Measurements from ENCODE around the gene GCLM.
"Not testable (repeated sequence)": the region's sequence is repeated elsewhere in the genome, so short reads cannot be mapped to it uniquely, and the experiment has no call there.

Gene GCLM

DNA sequence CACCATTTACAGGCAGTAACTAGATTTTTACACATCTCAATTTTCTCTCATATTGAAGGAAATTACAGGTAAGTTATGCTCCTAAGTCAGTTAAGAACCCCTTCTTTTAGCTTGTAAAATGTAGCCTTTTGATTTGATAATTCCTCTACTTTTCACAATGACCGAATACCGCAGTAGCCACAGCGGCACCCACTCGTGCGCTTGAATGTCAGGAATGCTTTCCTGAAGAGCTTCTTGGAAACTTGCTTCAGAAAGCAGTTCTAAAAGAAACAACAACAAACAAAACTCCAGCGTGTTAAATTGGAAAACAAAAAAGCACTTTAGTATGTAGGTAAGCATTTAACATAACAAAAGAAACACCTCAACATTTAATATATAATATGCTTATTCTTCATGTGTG, 20.3 kb downstream of the GCLM start:
- no peak for DNase-seq (ENCODE audit: low read depth in 2 of 2)

DNA sequence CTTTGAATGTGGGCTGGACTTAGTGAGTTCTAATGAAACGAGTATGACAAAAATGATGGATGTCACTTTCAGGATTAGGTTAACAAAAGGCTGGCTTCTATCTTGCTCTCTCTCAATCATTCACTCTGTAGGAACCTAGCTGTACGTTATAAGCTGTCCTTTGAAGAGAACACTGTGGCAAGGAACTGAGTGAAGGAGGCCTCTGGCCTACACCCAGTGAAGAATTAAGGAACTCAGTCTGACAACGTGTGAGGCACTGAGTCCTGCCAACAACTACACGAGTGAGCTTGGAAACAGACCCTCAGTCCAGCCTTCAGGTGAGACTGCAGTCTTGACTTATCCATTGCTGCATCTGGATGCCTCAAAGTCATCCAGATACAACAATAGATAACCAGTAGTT, 27.0 kb downstream of the GCLM start:
- no peak for DNase-seq (ENCODE audit: low read depth in 2 of 2)

DNA sequence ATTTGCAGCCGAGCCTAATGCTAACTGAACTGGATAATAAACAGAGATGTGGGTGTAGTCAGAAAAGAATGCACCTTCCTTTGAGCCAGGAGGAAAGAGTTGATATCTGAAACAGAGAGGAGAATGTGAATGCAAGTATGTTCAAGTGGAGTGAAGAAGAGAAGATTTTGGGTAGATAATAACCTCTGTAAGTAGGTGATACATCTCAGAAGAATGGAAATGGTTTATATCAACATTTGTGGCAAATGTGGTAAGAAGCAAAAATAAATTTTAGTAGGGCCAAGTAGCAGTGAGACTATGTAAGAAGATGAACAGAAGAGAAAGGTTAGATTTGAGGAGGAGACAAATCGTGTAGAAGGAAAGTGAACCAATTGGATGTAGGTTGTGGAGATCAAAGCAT, 28.5 kb downstream of the GCLM start:
- DNase-seq (ENCODE audit: low read depth in 2 of 2), result no peak

DNA sequence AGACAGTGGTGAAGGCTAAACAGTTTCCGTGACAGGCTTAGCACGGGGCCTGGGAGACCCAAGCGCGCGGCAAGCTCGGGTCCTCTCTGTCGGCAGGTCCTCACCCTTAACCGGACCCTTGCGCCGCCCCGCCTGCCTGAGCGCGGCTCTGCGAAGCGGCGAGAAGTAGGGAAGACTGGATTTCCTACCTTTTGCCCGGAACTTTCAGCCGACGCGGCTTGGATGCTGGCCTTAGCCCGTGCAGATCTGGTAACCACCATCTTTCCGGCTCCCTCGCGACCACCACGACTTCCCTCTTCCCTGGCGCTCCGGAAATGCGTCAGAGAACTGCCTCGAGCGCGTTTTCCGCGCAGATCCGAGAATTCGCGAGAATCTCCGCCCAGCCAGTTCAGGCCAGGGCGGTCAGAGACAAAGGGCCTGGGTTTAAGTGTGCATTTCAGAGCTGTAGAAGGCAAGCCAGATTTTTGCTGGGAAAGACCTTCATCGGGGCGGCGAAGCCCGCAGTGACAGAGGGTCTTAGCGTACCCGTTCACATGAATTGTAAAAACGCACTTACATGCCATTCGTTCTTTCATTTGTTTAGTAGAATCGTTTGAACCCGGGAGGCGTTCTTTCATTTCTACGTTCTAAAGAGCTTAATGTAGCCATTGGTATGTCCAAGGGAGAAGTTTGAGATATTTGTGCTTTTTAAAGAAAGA, 30.2 kb downstream of the GCLM start, which contains the start of gene DNTTIP2:
Gene DNTTIP2, minus strand, starts transcription at position 318 of the 698 bp plus-strand sequence. Its CDS starts 58 bp downstream, at position 260.
- DNase-seq (ENCODE audit: low read depth in 2 of 2), result peak; percentile 80 to 81

DNA sequence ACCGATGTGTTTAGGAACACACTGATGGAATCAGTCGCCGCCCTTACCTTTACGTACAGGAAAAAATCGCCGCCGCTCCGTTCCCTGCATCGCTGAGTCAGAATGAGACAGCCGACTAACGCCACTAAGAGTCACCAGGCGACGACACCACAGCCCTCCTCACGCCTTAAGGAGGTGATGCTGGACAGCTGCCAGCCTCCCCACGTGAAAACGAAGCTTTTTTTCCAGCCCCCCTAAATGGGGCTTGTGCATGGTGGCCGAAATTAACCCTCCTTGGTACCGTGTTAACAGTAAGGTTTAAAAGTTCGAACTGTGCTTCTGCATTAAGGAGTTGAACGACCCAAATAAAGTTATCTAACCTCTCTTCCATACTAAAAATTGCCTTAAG, 30.7 kb downstream of the GCLM start:
- peak; percentile 57 to 60 for DNase-seq (ENCODE audit: low read depth in 2 of 2)

DNA sequence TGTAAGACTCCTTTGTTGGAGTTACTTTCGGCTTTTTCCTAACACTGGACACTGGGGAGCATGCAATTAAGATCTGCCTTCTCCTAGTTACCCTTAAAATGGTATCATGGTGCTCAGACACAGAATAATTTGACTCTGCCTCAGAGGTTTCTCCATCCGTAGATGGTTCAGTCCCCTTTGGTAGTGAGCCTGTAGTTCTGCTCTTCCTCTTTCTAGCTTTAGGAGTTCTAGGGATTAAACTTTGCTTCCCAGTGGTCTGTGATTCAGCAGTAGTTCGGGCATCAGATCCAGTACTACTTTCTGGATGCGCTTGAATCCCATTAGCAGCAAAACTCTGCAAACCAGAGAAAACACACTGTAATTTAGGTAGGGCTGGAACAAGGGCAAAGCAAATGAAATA, 31.7 kb downstream of the GCLM start:
- DNase-seq (ENCODE audit: low read depth in 2 of 2), result no peak

DNA sequence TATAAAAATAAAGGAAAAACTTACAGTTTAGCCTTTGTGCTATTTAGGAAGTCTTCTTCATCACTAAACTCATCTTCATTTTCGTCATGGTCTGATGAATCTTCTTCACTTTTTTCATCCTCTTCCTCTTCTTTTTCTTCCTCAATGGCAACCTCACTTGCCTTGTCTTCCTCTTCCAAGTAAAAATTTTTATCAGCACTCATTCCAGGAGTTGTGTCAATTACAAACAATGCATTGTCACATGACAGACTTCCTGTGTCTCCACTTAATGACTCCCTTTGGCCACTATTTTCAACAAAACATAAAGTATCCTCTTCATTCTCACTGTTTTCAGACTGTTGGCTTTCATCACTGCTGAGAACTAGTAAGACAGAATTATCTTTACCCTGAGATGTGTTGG, 33.0 kb downstream of the GCLM start:
- DNase-seq (ENCODE audit: low read depth in 2 of 2), result no peak

DNA sequence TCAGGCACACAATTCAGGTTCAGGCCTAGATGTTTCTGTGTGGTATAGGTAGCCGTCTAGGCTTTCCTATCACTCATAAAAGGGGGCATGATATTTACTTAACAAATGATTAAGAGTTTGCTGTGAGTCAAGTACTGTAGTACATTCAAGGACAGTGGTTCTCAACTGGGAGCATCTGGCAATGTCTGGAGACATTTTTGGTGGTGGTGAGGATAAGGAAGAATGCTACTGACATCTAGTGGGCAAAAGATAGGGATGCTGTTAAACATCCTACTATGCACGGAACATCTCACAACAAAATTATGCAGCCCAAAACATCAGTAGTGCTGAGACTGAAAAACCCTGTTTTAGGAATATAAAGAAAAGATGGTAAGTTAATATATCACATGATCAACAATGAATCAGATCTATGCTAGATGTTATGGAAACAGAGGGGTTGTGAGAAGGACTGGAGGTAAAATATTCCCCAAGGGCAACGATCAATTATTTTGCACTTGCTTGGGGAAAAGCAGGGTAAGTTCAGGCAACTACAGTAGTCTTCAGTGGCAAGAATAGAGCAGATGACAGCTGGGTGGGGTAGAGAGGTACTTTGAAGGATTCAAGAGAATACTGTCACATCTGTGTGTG, 35.1 kb downstream of the GCLM start:
- DNase-seq (ENCODE audit: low read depth in 2 of 2), result no peak

DNA sequence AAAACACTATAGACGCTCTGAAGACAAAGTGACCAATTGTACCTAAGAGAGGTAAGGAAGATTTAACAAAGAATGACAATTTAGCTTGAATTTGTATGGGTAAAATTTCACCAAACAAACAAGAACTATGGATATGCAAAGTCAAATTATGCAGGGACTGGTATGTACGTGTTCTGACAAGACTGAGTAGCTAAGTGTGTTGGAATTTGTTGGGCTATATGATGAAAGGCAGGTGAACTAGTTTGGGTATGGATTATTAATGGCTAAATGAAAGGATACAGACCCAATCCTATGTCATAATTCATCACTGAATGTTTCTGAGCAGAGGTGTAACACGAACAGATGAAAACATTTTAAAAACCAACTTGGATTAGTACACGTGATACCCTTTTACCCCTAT, 37.9 kb downstream of the GCLM start:
- DNase-seq (ENCODE audit: low read depth in 2 of 2), result no peak

DNA sequence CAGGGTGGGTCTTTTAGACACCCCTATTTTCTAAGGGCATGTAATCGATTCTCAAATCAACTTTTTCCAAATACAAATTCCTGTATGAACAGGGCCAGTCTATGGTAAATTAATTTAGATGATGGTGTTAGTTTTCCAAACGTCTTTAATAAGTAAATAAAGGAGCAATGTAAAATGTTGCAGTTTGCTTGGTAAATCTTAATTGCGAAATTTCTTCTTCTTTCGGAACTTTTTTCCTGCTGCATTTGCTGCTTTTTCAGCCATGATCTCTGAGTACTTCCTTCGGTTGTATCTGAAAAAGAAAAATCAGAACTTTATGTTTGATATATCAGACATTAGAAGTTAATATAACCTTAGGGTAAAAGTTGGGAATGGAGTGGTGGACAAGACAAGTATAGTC, 39.6 kb downstream of the GCLM start:
- no peak for DNase-seq (ENCODE audit: low read depth in 2 of 2)

DNA sequence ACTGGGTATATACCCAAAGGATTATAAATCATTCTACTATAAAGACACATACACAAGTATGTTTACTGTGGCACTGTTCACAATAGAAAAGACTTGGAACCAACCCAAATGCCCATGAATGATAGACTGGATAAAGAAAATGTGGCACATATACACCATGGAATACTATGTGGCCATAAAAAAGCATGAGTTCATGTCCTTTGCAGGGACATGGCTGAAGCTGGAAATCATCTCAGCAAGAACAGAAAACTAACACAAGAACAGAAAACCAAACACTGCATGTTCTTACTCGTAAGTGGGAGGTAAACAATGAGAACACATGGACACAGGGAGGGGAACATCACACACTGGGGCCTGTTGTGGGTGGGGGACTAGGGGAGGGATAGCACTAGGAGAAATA, 40.7 kb downstream of the GCLM start:
- DNase-seq (ENCODE audit: low read depth in 2 of 2), result not testable (repeated sequence)

DNA sequence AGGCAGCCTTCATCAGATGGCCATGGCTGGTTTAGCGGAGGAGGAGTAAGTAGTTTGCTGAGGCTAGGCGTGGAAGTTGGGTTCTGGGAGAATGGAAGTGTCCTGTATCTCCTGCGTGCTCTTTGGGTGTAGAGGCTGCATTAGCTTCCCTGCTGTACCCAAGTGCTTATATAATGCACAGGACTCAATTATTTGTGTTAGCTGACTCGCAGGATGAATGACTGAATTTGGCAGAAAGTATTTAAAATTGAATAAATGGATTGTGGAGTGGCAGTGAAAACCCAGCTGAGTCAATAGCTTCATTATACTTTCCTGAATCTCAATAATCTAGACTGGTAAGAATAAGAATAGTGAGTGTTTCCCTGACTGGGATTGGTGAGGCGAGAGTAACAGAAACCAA, 44.0 kb downstream of the GCLM start:
- no peak for DNase-seq (ENCODE audit: low read depth in 2 of 2)

DNA sequence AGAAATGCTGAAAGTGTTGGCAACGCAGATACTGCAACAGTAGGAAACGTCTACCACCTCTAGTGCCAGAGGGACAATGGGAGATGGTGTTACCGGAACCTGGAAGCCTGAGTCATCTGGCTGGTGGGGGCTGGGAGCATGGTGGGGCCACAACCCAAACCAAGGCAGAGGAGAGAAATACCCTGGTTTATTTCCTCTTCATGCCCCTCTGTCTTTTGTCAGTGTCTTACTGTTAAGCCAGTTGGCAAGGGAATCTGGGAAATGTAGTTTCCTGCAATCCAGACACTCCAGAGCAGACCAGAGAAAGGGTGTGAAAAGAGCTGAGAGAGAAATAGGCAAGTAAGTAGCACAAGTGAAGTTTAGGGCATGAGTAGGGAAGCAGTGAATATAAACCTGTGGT, 45.1 kb downstream of the GCLM start:
- DNase-seq (ENCODE audit: low read depth in 2 of 2), result no peak

DNA sequence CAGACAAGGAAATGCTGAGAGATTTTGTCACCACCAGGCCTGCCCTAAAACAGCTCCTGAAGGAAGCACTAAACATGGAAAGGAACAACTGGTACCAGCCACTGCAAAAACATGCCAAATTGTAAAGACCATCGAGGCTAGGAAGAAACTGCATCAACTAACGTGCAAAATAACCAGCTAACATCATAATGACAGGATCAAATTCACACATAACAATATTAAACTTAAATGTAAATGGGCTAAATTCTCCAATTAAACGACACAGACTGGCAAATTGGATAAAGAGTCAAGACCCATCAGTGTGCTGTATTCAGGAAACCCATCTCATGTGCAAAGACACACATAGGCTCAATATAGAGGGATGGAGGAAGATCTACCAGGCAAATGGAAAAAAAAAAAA, 51.6 kb downstream of the GCLM start:
- not testable (repeated sequence) for DNase-seq (ENCODE audit: low read depth in 2 of 2)

DNA sequence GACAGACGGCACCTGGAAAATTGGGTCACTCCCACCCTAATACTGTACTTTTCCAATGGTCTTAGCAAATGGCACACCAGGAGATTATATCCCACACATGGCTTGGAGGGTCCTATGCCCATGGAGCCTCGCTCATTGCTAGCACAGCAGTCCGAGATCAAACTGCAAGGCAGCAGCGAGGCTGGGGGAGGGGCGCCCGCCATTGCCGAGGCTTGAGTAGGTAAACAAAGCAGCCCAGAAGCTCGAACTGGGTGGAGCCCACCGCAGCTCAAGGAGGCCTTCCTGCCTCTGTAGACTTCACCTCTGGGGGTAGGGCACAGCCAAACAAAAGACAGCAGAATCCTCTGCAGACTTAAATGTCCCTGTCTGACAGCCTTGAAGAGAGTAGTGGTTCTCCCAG, 53.2 kb downstream of the GCLM start:
- DNase-seq (ENCODE audit: low read depth in 2 of 2), result not testable (repeated sequence)

DNA sequence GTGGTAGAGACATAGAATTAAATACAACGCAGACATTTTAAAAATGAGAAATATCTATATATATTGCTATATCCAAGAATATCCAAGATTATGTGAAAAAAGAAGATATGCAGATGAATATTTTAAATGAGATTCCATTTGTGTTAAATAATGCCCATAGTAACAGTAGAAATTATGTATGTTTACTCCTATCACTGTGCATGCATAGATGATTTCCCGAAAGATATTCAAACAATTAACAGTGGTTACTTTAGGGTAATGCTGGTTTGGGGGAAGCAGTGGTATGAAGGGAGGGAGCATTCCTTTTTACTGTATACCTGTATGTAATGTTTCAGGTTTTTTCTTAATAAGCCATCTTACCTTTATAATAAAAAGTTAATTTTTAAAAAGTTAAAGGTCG, 55.3 kb downstream of the GCLM start:
- no peak for DNase-seq (ENCODE audit: low read depth in 2 of 2)

DNA sequence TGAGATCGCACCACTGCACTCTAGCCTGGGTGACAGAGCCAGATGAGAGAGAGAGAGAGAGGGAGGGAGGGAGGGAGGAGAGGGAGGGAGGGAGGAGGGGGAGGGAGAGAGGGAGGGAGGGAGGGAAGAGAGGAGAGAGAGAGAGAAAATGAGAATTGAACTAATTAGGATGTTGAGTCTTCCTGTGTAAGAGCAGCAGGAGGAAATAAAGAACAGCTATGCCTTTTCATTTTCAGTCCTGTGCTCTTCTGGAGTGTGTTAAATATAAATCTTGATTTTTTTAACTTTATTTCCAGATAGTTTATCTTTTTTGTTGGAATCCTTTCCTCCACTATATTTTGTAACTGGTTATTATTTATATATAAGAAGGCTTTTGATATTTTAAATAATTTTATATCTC, 57.4 kb downstream of the GCLM start:
- DNase-seq (ENCODE audit: low read depth in 2 of 2), result no peak

DNA sequence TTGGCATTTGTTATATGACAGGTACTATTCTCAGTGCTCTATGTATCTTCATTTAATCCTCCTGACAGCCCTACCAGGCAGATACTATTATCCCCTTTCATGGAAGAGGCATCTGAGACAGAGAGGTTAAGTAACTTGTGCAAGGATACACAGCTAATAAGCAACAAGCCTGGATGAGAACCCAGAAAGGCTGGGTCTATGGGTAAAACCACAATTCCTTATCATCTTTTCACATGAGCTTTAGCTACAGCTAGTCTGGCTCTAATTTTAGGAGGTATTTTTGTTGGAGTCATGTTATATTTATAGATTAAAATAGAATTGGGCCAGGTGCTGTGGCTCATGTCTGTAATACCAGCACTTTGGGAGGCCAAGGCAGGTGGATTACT, 57.9 kb downstream of the GCLM start:
- DNase-seq (ENCODE audit: low read depth in 2 of 2), result no peak

DNA sequence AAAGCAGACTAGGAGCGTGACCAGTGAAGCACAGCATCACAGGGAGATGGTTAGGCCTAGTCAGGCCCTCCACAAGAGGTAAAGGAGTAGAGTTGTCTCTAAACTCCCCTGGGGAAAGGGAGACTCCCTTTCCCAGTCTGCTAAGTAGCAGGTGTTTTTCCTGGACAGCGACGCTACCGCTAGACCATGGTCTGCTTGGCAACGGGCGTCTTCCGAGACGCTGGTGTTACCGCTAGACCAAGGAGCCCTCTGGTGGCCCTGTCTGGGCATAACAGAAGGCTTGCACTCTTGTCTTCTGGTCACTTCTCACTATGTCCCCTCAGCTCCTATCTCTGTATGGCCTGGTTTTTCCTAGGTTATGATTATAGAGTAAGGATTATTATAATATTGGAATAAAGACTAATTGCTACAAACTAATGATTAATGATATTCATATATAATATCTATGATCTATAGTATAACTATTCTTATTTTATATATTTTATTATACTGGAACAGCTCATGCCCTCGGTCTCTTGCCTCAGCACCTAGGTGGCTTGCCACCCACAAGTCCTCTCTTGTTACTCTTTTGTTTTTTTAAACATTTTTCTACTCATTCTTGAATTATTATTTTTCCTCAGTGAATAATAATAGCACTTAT, 58.4 kb downstream of the GCLM start:
- peak in 1 of 2 donors; percentile 12 for DNase-seq (ENCODE audit: low read depth in 2 of 2)

DNA sequence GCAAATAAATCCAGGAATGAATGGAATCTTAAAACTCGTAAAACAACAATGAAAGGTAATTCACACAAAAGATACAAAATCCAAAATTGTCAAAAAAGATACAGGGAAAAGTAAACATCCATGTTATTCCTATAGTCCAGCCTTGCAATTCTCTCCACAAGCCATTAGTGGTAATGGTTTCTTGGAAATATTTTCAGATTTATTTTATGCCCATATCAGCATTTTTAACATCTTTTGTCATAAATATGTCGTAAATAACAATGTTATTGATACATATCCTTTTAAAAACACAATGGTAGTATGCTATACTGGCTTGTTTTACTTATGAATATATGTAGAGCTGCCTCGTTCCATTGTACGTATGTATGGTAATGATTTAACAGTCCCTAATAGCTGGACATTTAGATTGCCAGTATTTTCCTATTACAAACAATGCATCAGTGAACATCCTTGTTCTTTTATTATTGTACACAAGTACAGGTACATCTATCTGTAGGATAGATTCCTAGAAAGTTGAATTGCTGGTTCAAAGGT, 60.8 kb downstream of the GCLM start:
- no peak for DNase-seq (ENCODE audit: low read depth in 2 of 2)

DNA sequence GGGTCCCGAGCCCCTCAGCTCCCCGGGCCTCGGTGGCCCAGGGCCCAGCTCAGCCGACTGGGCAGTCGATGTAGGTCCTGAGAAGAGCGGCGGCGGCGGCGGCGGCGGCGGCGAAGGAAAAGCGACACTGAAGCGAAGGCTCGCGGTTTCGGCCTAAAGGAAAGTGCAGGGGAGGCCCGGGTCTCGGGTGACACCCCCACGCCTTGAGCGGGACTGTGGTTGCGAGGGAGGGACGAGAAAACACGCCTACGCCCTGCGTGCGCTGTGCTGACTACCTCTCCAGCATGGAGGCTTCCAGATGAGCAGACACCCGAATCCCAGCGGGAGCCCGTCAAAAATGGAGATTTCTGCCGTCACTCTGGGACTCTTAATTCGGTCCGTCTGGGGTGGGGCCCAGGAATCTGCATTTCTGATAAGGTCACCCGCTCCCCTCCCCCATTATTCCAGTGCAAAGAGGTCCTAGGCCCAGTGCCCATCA, 61.4 kb downstream of the GCLM start:
- DNase-seq (ENCODE audit: low read depth in 2 of 2), result peak; percentile 38 to 59

DNA sequence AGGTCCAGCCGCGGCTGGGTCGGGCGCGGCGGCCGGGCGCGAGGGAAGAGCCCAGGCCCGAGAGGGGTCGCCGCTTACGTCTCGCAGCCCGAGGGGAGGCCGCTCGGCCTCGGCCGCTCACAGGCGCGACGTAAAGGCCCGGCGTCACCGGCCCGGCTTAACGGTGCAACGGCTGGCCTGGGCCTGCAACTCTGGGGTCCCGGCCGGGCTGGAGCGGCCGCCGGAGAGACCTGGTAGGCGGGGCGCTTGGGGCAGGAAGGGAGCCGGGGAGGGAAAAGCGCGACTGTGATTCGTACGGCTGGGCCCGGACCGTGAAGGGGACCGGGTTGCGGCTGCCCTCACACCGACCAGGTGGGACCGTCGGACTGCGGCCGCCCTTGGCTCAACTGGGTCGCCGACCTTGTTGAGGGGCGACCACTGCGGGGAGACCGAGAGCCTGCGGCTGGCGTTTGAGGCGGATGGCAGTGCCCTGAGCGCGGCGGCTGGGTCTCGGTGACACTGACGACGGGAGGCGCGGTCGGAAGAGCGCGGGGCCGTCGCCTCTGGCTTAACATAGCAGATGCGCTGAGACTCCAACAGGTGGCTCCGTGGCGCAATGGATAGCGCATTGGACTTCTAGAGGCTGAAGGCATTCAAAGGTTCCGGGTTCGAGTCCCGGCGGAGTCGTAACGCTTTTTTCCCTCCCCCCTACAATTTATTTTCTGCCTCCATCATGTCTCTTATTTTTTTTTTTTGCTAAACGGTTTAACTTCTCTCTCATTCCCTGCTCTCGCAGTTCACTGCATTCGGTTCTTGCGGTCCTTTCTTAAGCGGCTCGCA, 62.0 kb downstream of the GCLM start:
- peak; percentile 75 to 78 for DNase-seq (ENCODE audit: low read depth in 2 of 2)

Data from stimulated activated CD8-positive, alpha-beta memory T cell treated with anti-CD3 and anti-CD28 coated beads, Interleukin-2, amount 100 ng/mL, for 1 hour (primary cell).